ENCODE results near the gene L2HGDH.

DNA sequence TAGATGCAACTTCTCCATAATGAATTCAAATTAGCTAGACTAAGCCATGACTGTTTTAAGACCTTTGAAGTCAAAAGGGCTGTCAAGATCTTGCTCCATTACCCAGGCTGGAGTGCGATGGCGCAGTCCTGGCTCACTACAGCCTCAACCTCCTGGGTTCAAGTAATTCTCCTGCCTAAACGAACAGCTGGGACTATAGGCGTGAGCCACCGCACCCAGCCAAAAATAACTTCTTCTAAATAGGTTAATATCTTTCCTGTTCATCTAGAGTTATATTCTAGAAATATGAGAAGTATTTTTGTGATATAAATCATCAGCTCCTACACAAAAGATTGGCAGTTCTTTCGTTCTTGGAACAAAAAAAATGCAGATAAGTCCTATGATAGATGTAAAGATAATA, 41.1 kb downstream of the L2HGDH start:
- TF ChIP-seq POLR2AphosphoS5 (IDR thresholded peaks at IDR 0.05; ENCODE audit: low read depth, low read length): no peak
- TF ChIP-seq CEBPB (IDR thresholded peaks at IDR 0.05; ENCODE audit: low read depth): no peak
- TF ChIP-seq EGR1 (IDR thresholded peaks at IDR 0.05; ENCODE audit: low read depth): no peak
- TF ChIP-seq, protein P1, sequence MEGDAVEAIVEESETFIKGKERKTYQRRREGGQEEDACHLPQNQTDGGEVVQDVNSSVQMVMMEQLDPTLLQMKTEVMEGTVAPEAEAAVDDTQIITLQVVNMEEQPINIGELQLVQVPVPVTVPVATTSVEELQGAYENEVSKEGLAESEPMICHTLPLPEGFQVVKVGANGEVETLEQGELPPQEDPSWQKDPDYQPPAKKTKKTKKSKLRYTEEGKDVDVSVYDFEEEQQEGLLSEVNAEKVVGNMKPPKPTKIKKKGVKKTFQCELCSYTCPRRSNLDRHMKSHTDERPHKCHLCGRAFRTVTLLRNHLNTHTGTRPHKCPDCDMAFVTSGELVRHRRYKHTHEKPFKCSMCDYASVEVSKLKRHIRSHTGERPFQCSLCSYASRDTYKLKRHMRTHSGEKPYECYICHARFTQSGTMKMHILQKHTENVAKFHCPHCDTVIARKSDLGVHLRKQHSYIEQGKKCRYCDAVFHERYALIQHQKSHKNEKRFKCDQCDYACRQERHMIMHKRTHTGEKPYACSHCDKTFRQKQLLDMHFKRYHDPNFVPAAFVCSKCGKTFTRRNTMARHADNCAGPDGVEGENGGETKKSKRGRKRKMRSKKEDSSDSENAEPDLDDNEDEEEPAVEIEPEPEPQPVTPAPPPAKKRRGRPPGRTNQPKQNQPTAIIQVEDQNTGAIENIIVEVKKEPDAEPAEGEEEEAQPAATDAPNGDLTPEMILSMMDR (IDR thresholded peaks at IDR 0.05 in 2 of 3, conservative IDR thresholded peaks at IDR 0.05 in 1 of 3; ENCODE audit: borderline replicate concordance in 1 of 3, insufficient read depth in 1 of 3, low read depth in 2 of 3, low read length in 2 of 3): no peak
- no peak for TF ChIP-seq SRF (IDR thresholded peaks at IDR 0.05; ENCODE audit: low read depth)
- TF ChIP-seq FOSL1 (IDR thresholded peaks at IDR 0.05; ENCODE audit: low read depth): no peak
- no peak for TF ChIP-seq TCF7L2 (IDR thresholded peaks at IDR 0.05; ENCODE audit: borderline replicate concordance, extremely low read depth, insufficient read depth, insufficient read length)
- TF ChIP-seq, protein P2, sequence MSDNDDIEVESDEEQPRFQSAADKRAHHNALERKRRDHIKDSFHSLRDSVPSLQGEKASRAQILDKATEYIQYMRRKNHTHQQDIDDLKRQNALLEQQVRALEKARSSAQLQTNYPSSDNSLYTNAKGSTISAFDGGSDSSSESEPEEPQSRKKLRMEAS (IDR thresholded peaks at IDR 0.05): no peak
- TF ChIP-seq YY1 (IDR thresholded peaks at IDR 0.05; ENCODE audit: extremely low read depth, insufficient replicate concordance, low read depth, low read length): no peak
- TF ChIP-seq, protein P3, sequence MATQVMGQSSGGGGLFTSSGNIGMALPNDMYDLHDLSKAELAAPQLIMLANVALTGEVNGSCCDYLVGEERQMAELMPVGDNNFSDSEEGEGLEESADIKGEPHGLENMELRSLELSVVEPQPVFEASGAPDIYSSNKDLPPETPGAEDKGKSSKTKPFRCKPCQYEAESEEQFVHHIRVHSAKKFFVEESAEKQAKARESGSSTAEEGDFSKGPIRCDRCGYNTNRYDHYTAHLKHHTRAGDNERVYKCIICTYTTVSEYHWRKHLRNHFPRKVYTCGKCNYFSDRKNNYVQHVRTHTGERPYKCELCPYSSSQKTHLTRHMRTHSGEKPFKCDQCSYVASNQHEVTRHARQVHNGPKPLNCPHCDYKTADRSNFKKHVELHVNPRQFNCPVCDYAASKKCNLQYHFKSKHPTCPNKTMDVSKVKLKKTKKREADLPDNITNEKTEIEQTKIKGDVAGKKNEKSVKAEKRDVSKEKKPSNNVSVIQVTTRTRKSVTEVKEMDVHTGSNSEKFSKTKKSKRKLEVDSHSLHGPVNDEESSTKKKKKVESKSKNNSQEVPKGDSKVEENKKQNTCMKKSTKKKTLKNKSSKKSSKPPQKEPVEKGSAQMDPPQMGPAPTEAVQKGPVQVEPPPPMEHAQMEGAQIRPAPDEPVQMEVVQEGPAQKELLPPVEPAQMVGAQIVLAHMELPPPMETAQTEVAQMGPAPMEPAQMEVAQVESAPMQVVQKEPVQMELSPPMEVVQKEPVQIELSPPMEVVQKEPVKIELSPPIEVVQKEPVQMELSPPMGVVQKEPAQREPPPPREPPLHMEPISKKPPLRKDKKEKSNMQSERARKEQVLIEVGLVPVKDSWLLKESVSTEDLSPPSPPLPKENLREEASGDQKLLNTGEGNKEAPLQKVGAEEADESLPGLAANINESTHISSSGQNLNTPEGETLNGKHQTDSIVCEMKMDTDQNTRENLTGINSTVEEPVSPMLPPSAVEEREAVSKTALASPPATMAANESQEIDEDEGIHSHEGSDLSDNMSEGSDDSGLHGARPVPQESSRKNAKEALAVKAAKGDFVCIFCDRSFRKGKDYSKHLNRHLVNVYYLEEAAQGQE (IDR thresholded peaks at IDR 0.05; ENCODE audit: low read depth): no peak
- TF ChIP-seq SIN3A (IDR thresholded peaks at IDR 0.05; ENCODE audit: low read depth): no peak
- TF ChIP-seq ZNF274 (IDR thresholded peaks at IDR 0.05; ENCODE audit: low read depth, low read length): no peak
- no peak for TF ChIP-seq POLR2A (IDR thresholded peaks at IDR 0.05; ENCODE audit: borderline replicate concordance, extremely low read depth, insufficient read depth, insufficient read length)
- TF ChIP-seq EZH2phosphoT487 (IDR thresholded peaks at IDR 0.05; ENCODE audit: borderline replicate concordance): no peak

Measured in HCT116 (cell line).